Daoy (cell line): ENCODE results near the gene FNDC3B. TPM values are rescaled to one million over a fixed set of nuclear protein-coding genes. Genes with fewer than 3 reads are reported as not detected.
"Not testable (repeated sequence)": the region's sequence is repeated elsewhere in the genome, so short reads cannot be mapped to it uniquely, and the experiment has no call there.

ENCODE experiments used
- DNase-seq: peaks from one replicate; pipeline ENCODE4 v3.0.0-alpha.2; 2015; ENCODE audit warnings: low read depth
- total RNA-seq: library from RNA; depleted of rRNA; stranded (reverse); fragments of >200 nt; shearing (Covaris generic); gene quantifications from 2 replicates; pipeline ENCODE4 v1.2.3, GENCODE V29; 2014; rRNA removed

The FNDC3B gene
- total RNA-seq: 72.2 and 84.3 TPM in 2 replicates

GRCh38 chr3:172039436-172040077 is at the start of gene FNDC3B:
FNDC3B (plus strand) TSS chr3:172039578; CDS start chr3:172112480, 72,902 bp downstream.
- peak; percentile 96 for DNase-seq

GRCh38 chr3:171990239-171990638 is 49.1 kb upstream of the FNDC3B start:
- DNase-seq: not testable (repeated sequence)

GRCh38 chr3:171991166-171991565 is 48.2 kb upstream of the FNDC3B start:
- DNase-seq: no peak

DNA sequence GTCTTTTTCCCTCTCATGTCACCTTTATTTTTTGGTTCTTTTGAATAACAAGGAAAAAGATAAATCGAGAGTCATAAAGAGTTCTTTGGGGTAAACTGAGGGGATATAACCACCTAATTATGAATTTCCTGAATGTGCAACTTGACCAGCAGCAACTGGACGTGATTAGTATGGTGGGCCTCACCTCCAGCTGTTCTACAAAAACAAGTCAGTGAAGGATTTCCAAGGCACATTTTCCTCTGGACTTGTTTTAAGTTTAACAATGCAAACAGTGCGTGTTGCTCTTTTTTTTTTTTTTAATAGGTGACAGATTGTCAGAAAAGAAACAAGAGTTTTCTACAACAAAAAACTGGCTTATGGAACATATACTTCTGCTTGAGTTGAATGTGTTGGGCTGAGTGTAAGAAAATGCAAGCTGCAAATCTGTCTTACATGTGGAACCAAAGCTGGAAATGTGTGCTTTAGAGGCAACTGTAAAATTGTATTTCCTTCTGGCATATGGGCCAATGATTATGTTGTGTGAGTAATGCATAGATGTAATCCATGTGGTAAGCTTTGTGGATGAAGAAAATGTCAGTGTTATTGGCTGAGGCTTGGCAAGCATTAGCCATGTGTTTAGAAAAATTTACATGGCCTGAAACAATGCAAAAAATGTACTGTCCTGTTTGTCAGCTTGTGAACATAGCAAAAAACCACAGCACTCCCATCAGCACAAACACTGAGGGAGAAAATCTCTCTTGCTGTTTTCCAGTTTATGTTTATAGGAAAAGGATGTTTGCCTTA is 44.5 kb upstream of the FNDC3B start:
- DNase-seq: peak; percentile 55

DNA sequence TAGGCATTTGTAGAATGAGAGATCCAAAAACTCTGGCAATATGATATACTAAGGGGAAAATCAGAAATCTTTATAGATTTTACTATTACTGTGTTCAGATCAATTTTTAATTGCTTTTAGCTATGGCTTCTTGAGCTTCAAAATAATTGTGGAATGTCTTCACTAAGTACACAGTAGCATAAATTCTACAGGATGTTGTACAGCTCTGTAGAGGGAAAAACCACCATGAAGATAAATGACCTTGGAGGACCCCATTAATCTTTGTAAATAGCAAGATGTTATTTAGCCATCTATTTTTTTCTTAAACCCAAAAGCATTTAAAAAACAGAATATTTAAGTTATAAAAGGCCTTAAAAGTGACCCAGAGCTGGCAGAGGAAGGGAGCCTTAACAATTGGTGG is 43.9 kb upstream of the FNDC3B start:
- DNase-seq: no peak

GRCh38 chr3:171996178-171996817 is 43.1 kb upstream of the FNDC3B start:
- no peak for DNase-seq

DNA sequence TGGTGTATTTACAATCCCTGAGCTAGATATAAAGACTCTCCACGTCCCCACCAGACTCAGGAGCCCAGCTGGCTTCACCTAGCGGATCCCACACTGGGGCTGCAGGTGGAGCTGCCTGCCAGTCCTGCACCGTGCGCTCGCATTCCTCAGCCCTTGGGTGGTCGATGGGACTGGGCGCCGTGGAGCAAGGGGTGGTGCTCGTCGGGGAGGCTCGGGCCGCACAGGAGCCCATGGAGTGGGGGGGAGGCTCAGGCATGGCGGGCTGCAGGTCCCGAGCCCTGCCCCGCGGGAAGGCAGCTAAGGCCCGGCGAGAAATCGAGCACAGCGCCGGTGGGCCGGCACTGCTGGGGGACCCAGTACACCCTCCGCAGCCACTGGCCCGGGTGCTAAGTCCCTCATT is 40.6 kb upstream of the FNDC3B start:
- not testable (repeated sequence) for DNase-seq

GRCh38 chr3:172001616-172002015 is 37.8 kb upstream of the FNDC3B start:
- DNase-seq: not testable (repeated sequence)

DNA sequence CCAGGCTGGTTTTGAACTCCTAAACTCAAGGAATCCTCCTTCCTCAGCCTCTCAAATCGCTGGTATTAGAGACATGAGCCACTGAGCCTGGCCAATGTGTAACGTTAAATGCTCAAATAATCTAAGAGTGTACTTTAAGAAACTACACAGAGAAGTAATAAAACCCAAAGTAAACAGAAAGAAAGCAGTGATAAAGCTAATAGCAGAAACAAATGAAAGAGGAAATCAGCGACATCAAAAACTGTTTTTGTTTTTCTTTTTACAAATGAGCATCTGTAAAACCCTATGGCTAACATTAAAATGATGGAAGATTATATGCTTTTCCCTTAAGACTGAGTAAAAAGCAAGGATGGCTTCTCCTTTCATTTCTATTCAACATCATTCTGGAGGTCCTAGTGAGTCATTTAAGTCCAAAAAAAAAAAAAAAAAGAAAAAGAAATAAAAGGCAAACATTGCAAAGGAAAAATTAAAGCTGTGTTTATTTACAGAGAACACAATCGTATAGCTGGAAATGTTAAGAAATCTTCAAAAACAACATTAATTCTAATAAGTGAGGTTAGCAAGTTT is 36.8 kb upstream of the FNDC3B start:
- DNase-seq: no peak

- DNase-seq: no peak
Measured at GRCh38 chr3:172003146-172003545, 36.2 kb upstream of the FNDC3B start.

GRCh38 chr3:172007065-172007370 is 32.4 kb upstream of the FNDC3B start:
- DNase-seq: no peak

DNA sequence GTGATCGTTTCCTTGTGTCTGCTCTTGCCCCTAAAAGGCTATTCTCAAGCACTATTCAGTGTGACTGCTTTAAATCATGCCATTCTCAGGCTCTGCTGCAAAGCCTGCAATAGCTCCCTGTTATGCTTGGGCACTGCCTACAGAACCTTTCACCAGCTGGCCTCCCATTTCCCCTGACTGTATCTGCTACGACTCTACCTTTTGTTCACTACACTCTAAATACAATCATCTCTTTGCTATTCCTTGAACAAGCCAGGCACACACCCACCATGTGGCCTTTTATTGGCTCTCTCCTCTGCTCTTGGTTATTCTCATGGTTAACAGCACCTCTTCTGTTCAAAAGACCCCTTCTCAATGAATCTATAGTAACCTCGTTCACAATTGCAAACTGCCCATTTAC is 29.6 kb upstream of the FNDC3B start:
- no peak for DNase-seq

GRCh38 chr3:172012775-172013174 is 26.6 kb upstream of the FNDC3B start:
- no peak for DNase-seq

DNA sequence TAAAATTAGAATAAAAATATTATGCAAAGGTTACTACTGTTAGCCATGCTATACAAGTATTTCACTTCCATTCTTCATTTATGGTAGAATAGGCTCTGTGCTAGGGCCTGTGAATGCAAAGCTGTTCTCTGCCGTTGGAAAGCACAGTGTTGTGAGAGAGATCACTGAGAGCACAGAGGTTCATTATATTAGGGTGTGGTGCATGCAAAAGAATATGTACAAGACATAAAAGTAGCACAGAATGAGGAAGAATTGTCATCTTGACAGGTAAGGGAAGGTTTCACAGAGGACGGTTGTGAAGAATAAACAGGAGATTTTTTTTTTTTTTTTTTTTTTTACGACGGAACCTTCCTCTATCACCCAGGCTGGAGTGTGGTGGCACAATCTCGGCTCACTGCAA is 25.2 kb upstream of the FNDC3B start:
- DNase-seq: no peak

DNA sequence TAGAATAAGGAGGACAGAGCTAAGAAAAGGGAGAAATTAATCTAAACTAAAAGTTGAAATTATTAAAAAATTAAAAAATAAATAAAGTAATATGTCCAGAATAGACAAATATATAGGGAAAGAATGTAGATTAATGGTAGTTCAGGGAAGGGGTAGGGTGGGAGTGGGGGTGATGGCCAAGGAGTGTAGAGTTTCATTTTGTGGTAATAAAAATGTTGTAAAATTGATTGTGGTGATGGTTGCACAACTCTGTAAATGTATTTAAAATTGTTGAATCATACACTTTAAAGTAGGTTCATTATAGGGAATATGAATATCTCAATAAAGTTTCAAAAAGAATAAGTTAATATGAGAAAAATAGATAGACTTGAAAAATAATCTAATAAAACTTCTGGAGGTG is 21.0 kb upstream of the FNDC3B start:
- no peak for DNase-seq

DNA sequence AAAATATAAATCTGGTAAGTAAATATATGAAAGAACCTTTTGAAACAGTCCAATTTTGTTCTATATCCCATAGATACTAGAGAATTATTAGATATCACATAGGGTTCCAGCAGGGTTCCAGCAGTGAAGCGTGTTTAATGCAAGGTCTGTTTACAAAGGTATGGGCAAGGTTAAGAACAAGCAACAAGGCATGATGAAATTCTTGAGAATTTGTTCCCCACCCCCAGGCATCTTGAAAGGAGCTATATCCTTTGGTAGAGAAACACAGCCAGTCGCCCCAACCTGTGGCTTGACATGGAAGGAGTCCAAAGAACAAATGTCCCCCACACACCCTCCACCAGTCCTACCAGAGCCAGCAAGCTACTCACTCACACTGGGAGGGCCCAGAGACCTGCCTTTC is 18.6 kb upstream of the FNDC3B start:
- DNase-seq: no peak

DNA sequence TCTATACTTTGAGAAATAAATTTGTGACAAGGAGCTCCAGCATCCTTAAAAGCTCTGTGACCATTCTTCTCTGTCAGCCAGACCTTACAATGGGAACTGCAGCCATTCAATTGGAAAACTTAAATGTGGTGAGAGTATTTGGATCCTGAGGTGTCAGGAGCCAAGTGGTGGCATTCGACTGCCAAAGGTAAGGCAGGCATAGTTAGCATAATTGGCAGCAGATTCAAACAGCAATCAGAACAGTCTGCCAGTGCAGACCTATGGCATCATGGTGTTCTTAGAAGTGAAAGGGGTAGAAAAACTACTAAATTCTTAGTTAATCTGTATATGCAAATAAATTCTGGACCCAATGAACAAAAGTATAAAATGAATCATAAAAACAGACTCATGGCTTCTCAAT is 18.2 kb upstream of the FNDC3B start:
- no peak for DNase-seq

DNA sequence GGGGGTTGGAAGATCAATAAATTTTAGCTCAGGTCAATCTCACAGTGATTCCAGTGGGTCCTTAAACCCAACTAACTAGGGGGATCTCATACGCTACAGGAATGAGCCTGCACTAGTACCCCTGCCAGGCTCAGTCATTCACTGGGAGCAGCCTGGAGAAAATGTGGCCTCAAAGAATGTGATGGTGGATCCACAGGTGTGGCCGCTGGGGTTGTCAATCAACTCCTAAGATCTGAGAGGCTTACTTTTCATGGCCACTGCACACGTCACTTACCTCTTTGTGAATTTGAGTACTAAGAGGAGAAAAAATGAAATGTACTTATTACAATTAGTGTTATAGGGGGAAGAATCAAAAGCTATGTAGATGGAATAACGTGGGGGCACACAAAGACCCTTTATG is 17.5 kb upstream of the FNDC3B start:
- no peak for DNase-seq

DNA sequence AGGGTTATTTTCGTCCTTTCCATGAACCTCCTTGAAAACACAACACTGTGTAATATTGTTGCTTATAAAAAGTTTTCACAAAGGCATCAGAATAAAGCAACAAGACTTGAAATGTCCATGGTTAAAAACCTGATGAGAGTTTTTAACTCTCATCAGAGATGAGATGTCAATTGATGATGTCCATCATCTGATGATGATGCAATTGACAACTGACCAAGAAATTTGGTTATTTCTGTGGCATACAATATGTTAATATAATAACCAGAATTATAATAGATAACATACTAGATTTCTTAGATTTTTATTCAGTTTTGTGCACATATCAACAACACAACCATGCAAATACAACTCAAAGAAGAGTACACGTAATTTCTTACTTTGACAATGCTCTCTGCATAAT is 15.5 kb upstream of the FNDC3B start:
- DNase-seq: no peak

DNA sequence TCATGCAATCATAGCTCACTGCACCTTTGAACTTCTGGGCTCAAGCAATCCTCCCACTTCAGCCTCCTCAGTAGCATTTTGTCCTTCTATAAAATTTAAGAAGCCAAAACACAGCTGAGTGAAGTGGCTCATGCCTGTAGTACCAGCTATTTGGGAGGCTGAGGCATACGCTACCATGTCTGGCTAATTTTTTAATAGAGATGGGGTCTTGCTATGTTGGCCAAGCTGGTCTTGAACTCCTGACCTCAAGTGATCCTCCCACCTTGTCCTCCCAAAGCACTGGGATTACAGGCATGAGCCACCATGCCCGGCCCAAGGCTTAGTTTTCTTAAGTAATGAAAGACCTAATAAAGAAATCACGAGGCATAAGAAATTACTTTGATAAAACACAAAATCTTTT is 14.7 kb upstream of the FNDC3B start:
- no peak for DNase-seq

DNA sequence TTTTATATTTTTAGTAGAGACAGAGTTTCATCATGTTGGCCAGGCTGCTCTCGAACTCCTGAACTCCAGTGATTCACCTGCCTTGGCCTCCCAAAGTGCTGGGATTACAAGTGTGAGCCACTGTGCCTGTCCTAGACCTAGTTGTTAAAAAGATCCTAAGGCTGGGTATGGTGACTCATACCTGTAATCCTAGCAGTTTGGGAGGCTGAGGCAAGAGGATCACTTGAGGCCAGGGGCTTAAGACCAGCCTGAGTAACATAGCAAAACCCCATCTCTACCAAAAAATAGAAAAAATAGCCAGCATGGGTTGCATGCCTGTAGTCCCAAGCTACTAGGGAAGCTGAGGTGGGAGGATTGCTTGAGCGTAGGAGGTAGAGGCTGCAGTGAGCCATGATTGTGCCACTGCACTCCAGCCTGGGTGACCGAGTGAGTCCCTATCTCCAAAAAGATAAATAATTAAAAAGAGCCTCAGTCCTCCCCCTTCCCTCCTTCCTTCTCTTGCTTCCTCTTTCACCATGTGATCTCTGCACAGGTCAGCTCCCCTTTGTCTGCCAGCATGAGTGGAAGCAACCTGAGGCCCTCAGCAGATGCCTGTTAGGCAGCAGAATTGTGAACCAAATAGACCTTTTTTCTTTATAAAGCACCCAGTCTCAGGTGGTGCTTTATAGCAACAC is 9.8 kb upstream of the FNDC3B start:
- DNase-seq: no peak

GRCh38 chr3:172030181-172030580 is 9.2 kb upstream of the FNDC3B start:
- no peak for DNase-seq
